ENCODE measurements around the gene LMNTD2.
A peak's percentile ranks its signal among the peaks of the same experiment; 100 is the strongest.

LMNTD2 gene

DNA sequence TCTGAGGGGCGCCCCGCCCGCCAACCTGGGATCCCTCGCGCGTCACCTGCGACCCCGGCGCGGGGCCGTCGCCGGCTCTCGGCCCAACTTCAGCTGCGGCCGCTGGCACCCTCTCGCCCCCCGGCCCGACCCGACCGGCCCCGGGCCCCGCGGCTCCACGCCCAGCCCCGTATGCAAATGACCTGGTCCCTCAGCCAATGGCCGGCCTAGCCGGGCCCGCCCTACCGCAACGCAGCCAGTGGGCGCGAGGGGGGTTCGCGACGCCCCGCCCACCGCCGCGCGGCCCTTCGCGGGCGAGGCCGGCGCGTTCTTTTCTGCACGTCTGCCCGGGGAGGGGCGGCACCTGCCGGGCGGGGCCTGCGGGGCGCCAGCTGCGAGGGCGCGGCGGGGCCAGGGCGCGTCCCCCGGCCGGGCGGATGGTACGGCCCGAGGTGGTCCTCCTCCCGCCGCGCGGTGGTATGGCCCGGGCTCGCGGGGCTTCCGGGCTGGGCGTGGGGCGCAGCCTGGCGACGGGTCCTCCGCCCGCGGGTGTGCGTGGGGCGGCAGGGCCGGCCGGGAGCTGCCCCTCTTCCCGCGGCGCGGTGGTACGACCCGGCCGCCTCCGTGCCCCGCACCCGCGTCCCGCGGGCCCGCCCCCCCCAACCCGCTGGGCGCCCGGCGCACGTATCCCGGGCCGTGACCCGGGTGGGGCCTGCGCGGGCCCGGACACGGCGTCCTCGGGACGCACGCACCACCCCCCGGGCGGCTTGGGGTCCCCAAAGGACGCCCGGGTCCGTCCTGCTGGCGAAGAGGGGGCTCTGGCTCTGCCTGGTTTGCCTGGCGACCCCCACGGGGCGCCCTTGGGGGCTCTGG, 8.0 kb upstream of the LMNTD2 start:
- Histone ChIP-seq H3K4me1 (peaks cover 0 to 27% (median 16%) of the 10 kb centered on the region in 4 donors), H3K9me3 (no peaks in the 10 kb centered on the region), H3K27me3 (no peaks in the 10 kb centered on the region), H3K4me3 (peak overlapping the region; percentile 55 to 74), H3K36me3 (no peaks in the 10 kb centered on the region), H3K27ac (peak overlapping the region; percentile 80 to 93)
- TF ChIP-seq, protein P1, sequence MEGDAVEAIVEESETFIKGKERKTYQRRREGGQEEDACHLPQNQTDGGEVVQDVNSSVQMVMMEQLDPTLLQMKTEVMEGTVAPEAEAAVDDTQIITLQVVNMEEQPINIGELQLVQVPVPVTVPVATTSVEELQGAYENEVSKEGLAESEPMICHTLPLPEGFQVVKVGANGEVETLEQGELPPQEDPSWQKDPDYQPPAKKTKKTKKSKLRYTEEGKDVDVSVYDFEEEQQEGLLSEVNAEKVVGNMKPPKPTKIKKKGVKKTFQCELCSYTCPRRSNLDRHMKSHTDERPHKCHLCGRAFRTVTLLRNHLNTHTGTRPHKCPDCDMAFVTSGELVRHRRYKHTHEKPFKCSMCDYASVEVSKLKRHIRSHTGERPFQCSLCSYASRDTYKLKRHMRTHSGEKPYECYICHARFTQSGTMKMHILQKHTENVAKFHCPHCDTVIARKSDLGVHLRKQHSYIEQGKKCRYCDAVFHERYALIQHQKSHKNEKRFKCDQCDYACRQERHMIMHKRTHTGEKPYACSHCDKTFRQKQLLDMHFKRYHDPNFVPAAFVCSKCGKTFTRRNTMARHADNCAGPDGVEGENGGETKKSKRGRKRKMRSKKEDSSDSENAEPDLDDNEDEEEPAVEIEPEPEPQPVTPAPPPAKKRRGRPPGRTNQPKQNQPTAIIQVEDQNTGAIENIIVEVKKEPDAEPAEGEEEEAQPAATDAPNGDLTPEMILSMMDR (IDR thresholded peaks at IDR 0.05) = peak in 1 of 2 experiments; percentile 10
- intact Hi-C loops (cut with DNase I; ENCODE audit: low total_unique reads) = no loop called here
- peak; percentile 91 to 97 for DNase-seq

DNA sequence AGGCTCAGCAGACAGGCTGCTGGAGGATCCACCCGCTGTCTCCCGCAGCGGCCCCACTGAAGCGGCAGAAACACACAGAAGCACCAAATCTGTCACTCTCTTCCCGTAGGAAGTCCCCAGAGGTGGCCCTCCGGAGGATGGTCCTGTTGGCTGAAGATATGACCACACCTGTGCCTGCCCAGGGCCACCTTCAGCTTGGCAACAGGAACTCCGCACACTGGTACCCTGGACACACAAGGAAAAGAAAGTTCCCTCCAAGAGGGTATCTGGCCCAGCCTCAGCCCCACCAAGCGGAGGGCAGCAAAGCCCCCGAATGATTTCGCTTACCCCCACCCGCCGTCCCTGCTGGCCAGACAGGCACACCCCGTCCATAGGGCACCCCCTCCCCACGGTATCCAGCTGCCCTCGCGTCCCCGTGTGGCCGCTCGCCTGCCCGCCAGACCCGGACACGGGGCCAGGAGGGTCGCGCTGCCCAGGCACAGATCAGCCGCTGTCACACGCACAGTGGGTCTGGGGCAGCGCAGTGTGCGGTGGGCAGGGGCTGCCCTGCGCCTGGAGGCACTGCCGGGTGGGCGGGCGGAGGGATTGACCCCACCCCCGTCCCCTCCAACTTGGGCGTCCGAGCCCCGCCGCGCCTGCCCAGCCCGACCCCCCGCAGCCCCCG, 7.2 kb upstream of the LMNTD2 start:
- intact Hi-C loops (cut with DNase I; ENCODE audit: low total_unique reads) = no loop called here
- peaks cover 0 to 27% (median 16%) of the 10 kb centered on the region in 4 donors for H3K4me1 ChIP-seq
- H3K27ac ChIP-seq = peak overlapping the region; percentile 80 to 93
- no peaks in the 10 kb centered on the region for H3K36me3 ChIP-seq
- peak overlapping the region; percentile 55 to 74 for H3K4me3 ChIP-seq
- no peak for DNase-seq
- no peaks in the 10 kb centered on the region for H3K9me3 ChIP-seq
- TF ChIP-seq, protein P1 (IDR thresholded peaks at IDR 0.05) = no peak
- no peaks in the 10 kb centered on the region for H3K27me3 ChIP-seq

DNA sequence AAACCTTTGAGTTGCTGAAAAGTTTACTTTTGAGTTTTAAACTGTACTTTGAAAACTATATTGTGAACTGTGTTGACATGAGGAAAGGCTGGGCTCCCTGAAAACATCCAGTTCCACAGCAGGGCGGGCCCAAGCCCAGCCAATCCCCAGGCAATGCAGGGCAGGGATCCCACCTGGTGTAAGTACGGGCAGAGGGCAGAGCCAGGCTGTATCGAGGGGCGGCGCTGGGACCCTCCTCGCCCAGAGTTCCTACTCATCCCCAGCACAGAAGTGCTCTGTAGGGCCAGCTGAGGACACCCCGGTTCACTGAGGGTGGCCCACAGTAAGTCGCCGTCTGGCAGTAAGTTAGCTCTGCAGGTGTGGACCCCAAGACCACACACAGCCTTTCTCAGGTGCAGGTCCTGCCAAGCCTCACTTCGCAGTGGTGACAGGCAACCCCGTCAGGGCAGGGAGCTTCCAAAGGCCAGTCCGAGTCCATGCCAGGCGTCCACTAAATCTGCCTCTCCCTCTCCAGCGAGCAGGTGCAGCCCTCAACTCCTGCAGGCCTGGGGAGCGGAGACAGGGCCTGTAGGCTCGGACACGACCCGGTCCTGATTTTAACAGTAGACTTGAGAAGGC, 6.6 kb upstream of the LMNTD2 start:
- TF ChIP-seq, protein P1 (IDR thresholded peaks at IDR 0.05) = no peak

DNA sequence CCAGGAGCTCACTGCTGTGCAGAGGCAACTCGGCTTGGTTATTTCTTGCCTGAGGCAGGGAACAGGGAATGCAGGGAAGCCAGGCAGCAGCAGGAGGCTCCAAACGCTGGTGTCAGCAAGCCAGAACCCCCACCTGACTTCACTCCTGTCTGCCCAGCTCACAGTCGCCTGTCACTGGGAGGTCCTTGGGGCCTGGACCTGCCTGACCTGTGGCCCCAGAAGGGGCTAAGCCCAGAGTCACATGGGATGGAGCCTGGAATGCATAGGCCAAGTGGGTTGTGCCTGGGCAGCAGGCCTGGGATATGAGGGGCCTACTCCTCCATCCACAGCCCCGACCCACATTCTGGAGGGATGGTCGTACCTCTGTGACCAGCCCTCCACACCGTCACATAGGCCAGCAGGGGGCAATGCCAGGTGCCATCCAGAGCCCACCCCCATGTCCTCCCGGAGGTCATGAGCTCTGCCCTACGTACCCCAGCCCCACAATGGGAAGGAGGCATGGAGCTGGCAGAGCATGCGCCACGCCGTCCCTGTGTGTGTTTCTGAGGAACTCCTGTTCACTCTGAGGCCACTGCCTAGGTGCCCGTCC, 5.5 kb upstream of the LMNTD2 start:
- no peak overlapping the region for H3K27ac ChIP-seq
- intact Hi-C loops (cut with DNase I; ENCODE audit: low total_unique reads) = no loop called here
- no peak for DNase-seq

More for the DNA sequence above, 6.6 kb upstream of the LMNTD2 start:
- intact Hi-C loops (cut with DNase I; ENCODE audit: low total_unique reads) = no loop called here
- peaks cover 0 to 33% (median 16%) of the 10 kb centered on the region in 4 donors for H3K4me1 ChIP-seq
- H3K4me3 ChIP-seq = peak overlapping the region in 1 of 2 donors; percentile 74
- H3K9me3 ChIP-seq = no peaks in the 10 kb centered on the region
- H3K27me3 ChIP-seq = no peaks in the 10 kb centered on the region
- DNase-seq = no peak
- peak overlapping the region; percentile 80 to 93 for H3K27ac ChIP-seq
- H3K36me3 ChIP-seq = no peaks in the 10 kb centered on the region

More for the DNA sequence above, 5.5 kb upstream of the LMNTD2 start:
- Histone ChIP-seq H3K36me3 (no peaks in the 10 kb centered on the region), H3K4me1 (peaks cover 0 to 44% (median 23%) of the 10 kb centered on the region in 4 donors), H3K9me3 (no peaks in the 10 kb centered on the region), H3K4me3 (no peak overlapping the region), H3K27me3 (no peaks in the 10 kb centered on the region)
- TF ChIP-seq, protein P1 (IDR thresholded peaks at IDR 0.05) = no peak

Measured in tibial artery (tissue), 4 donors.